H1 (cell line): ENCODE results near the gene LARP4B.

Source experiments
- CEBPB ChIP-seq: IDR thresholded peaks from 2 replicates; pipeline ENCODE4 v1.6.1; 2012; ENCODE audit warnings: low read depth, low read length
- CREB1 ChIP-seq: IDR thresholded peaks from 2 replicates; pipeline ENCODE4 v1.6.1; 2012; ENCODE audit warnings: inconsistent platforms
- EP300 ChIP-seq, 2 experiments: IDR thresholded peaks; 1 replicate in 1 of 2; 2 replicates in 1 of 2; pipeline ENCODE4 v1.6.1; 2011 to 2012; ENCODE audit warnings: low read depth in 2 of 2, low read length in 2 of 2, mild to moderate bottlenecking in 2 of 2, borderline replicate concordance in 1 of 2, inconsistent platforms in 1 of 2, moderate library complexity in 1 of 2
- GABPA ChIP-seq: IDR thresholded peaks from 2 replicates; pipeline ENCODE4 v1.6.1; 2011; ENCODE audit warnings: mild to moderate bottlenecking, low read length, moderate library complexity, borderline replicate concordance; ENCODE audit not compliant: insufficient read depth
- MAFK ChIP-seq: IDR thresholded peaks from 2 replicates; pipeline ENCODE4 v1.6.1; 2012; ENCODE audit warnings: low read depth, mild to moderate bottlenecking, improper control_type of control experiment, low read length
- POLR2A ChIP-seq, 2 experiments: IDR thresholded peaks; 1 replicate in 1 of 2; 2 replicates in 1 of 2; pipeline ENCODE4 v1.6.1; 2011; ENCODE audit warnings: low read depth in 2 of 2, low read length in 2 of 2, mild to moderate bottlenecking in 2 of 2; ENCODE audit errors: control extremely low read depth in 1 of 2
- POLR2AphosphoS5 ChIP-seq: IDR thresholded peaks from 2 replicates; pipeline ENCODE4 v1.6.1; 2011; ENCODE audit warnings: low read depth, low read length
- RAD21 ChIP-seq, 2 experiments: IDR thresholded peaks in 1 of 2; conservative IDR thresholded peaks in 1 of 2; 2 replicates each; pipeline ENCODE4 v1.6.1; 2011; ENCODE audit warnings: low read depth in 2 of 2, low read length in 2 of 2, improper control_type of control experiment in 1 of 2, inconsistent platforms in 1 of 2, mild to moderate bottlenecking in 1 of 2, moderate library complexity in 1 of 2
- SIRT6 ChIP-seq: IDR thresholded peaks from one replicate; pipeline ENCODE4 v1.7.1; 2012; ENCODE audit warnings: low read length, inconsistent platforms
- TAF1 ChIP-seq: IDR thresholded peaks from 2 replicates; pipeline ENCODE4 v1.6.1; 2011; ENCODE audit warnings: mild to moderate bottlenecking, low read depth, low read length
- TF ChIP-seq, protein P1 (sequence below): IDR thresholded peaks from 2 replicates; pipeline ENCODE4 v1.6.1; 2011; ENCODE audit warnings: low read depth, mild to moderate bottlenecking, low read length; ENCODE audit not compliant: insufficient read depth
- TF ChIP-seq, protein P2 (sequence below), 3 experiments: IDR thresholded peaks; 1 replicate in 2 of 3; 2 replicates in 1 of 3; pipeline versions ENCODE4 v1.5.1 to v1.6.1; 2011; ENCODE audit warnings: low read length in 3 of 3, mild to moderate bottlenecking in 3 of 3, inconsistent platforms in 2 of 3, low read depth in 1 of 3, moderate library complexity in 1 of 3; ENCODE audit not compliant: insufficient read depth in 1 of 3; ENCODE audit errors: control extremely low read depth in 1 of 3

DNA sequence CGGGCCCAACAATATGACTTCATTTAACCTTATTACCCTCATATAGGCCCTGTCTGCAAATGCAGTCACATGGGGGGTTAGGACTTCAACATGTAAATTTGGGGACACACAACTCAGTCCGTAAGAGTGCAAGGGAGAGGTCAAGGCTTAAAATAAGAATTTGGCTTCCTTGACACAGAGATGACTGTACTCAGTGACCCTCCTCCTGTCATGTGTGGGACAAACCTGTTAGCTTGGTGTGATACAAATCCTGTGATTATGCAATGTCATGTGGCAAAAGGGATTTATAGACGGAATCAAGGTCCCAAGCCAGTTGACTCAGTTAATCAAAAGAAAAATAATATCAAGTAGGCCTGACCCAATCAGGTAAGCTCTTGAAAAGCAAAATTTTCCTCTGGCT is 30.8 kb upstream of the LARP4B start:
- TF ChIP-seq CEBPB (no peak), POLR2AphosphoS5 (no peak), SIRT6 (no peak), TAF1 (no peak), RAD21 (IDR thresholded peaks at IDR 0.05 in 1 of 2, conservative IDR thresholded peaks at IDR 0.05 in 1 of 2; ENCODE audit: low read depth in 2 of 2, low read length in 2 of 2) (no peak), CREB1 (no peak), POLR2A (IDR thresholded peaks at IDR 0.05; ENCODE audit: control extremely low read depth in 1 of 2, low read depth in 2 of 2, low read length in 2 of 2) (no peak), MAFK (no peak), EP300 (IDR thresholded peaks at IDR 0.05; ENCODE audit: borderline replicate concordance in 1 of 2, low read depth in 2 of 2, low read length in 2 of 2) (no peak), GABPA (no peak)
- TF ChIP-seq, protein P1, sequence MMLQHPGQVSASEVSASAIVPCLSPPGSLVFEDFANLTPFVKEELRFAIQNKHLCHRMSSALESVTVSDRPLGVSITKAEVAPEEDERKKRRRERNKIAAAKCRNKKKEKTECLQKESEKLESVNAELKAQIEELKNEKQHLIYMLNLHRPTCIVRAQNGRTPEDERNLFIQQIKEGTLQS, result no peak
- TF ChIP-seq, protein P2, sequence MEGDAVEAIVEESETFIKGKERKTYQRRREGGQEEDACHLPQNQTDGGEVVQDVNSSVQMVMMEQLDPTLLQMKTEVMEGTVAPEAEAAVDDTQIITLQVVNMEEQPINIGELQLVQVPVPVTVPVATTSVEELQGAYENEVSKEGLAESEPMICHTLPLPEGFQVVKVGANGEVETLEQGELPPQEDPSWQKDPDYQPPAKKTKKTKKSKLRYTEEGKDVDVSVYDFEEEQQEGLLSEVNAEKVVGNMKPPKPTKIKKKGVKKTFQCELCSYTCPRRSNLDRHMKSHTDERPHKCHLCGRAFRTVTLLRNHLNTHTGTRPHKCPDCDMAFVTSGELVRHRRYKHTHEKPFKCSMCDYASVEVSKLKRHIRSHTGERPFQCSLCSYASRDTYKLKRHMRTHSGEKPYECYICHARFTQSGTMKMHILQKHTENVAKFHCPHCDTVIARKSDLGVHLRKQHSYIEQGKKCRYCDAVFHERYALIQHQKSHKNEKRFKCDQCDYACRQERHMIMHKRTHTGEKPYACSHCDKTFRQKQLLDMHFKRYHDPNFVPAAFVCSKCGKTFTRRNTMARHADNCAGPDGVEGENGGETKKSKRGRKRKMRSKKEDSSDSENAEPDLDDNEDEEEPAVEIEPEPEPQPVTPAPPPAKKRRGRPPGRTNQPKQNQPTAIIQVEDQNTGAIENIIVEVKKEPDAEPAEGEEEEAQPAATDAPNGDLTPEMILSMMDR (IDR thresholded peaks at IDR 0.05; ENCODE audit: control extremely low read depth in 1 of 3, insufficient read depth in 1 of 3, low read depth in 1 of 3, low read length in 3 of 3), result no peak
